ENCODE measurements around the gene FOXP1. TPM values are rescaled to one million over a fixed set of nuclear protein-coding genes. Genes with fewer than 3 reads are reported as not detected.

FOXP1 gene
- total and polyA plus RNA-seq, 2 of the 8 experiments (the other 6 are each of a cell fraction or from before 2014, with no cell fraction given) = 13.9 to 25.4 TPM

GRCh38 chr3:71072287-71072686 lies 511.2 kb downstream of the FOXP1 start (continued):
- TF ChIP-seq, protein P1, sequence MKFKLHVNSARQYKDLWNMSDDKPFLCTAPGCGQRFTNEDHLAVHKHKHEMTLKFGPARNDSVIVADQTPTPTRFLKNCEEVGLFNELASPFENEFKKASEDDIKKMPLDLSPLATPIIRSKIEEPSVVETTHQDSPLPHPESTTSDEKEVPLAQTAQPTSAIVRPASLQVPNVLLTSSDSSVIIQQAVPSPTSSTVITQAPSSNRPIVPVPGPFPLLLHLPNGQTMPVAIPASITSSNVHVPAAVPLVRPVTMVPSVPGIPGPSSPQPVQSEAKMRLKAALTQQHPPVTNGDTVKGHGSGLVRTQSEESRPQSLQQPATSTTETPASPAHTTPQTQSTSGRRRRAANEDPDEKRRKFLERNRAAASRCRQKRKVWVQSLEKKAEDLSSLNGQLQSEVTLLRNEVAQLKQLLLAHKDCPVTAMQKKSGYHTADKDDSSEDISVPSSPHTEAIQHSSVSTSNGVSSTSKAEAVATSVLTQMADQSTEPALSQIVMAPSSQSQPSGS (IDR thresholded peaks at IDR 0.05; ENCODE audit: low read length) = no peak
- TF ChIP-seq EP300 (IDR thresholded peaks at IDR 0.05; ENCODE audit: borderline replicate concordance in 1 of 2, low read depth in 2 of 2, low read length in 2 of 2) (no peak), SAP30 (IDR thresholded peaks at IDR 0.05; ENCODE audit: insufficient read depth, insufficient replicate concordance, low read length) (no peak), POLR2AphosphoS5 (IDR thresholded peaks at IDR 0.05; ENCODE audit: low read depth, low read length) (no peak), GABPA (IDR thresholded peaks at IDR 0.05; ENCODE audit: borderline replicate concordance, insufficient read depth, low read length) (no peak), YY1 (IDR thresholded peaks at IDR 0.05; ENCODE audit: low read depth, low read length) (no peak), CEBPB (IDR thresholded peaks at IDR 0.05; ENCODE audit: low read depth, low read length) (no peak)

Measured in H1 (cell line).